Measurements from ENCODE around the gene ADCYAP1R1.
"Not testable (repeated sequence)": the region's sequence is repeated elsewhere in the genome, so short reads cannot be mapped to it uniquely, and the experiment has no call there.

The ADCYAP1R1 gene

GRCh38 chr7:31134246-31135188 is 82.4 kb downstream of the ADCYAP1R1 start:
- DNase-seq (ENCODE audit: low read depth) = peak; percentile 32

GRCh38 chr7:31137234-31137633 is 85.1 kb downstream of the ADCYAP1R1 start:
- DNase-seq (ENCODE audit: low read depth) = no peak

DNA sequence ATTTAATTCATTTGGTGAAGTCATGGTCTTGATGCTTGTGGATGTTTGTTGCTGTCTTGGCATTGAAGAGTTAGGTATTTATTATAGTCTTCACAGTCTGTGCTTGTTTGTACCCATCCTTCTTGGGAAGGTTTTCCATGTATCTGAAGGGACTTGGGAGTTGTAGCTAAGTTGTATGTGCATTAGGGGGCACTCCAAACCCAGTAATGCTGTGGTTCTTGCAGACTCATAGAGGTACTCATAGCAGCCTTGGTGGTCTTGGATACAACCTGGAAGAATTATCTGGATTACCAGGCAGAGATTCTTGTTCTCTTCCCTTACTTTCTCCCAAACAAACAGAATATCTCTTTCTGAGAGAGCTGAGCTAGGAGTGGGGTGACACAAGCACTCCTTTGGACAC is 93.2 kb downstream of the ADCYAP1R1 start:
- DNase-seq (ENCODE audit: low read depth) = no peak

GRCh38 chr7:31146030-31146429 is 93.9 kb downstream of the ADCYAP1R1 start:
- DNase-seq (ENCODE audit: low read depth) = no peak

DNA sequence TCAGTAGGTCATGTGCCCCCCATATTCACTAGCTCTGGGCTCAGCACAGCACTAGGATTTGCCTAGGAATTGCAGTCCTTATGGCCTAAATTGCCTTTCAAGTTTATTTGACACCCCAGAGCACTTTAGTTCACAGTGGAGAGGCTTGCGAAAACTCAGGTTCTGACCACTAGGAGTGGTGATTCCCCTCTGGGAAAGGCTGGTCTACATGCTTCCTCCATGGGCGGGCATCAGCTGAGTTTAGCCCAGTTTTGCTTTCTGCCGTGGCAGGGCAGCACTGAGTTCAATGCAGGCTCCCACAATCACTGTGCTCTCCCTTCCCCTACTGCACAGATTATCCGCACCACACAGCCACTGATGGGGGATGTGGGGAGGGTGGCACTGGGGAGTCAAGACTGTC is 94.4 kb downstream of the ADCYAP1R1 start:
- DNase-seq (ENCODE audit: low read depth) = no peak

DNA sequence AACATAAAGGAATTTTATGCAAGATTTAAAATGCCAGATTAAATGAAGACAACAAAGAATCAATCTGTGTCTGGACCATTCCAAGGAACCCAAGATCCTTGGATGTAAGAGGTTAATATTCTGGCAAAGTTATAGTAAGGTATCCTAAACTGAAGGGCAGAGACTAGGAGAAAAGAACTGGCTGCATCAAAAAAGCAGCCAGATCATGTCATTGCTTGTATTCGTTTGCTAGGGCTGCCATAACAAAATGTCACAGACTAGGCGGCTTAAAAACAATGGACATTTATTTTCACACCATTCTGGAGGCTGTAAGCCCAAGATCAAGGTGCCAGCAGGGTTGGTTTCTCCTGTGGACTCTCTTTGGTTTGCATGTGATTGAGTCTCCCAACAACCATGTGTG is 99.7 kb downstream of the ADCYAP1R1 start:
- DNase-seq (ENCODE audit: low read depth) = no peak

DNA sequence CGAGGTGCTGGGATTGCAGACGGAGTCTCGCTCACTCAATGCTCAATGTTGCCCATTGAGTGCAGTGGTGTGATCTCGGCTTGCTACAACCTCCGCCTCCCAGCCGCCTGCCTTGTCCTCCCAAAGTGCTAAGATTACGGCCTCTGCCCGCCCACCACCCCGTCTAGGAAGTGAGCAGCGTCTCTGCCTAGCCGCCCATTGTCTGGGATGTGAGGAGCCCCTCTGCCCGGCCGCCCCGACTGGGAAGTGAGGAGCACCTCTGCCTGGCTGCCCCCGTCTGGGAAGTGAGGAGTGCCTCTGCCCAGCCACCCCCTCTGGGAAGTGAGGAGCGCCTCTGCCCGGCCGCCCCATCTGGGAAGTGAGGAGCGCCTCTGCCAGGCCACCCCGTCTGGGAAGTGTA is 101.2 kb downstream of the ADCYAP1R1 start:
- DNase-seq (ENCODE audit: low read depth) = not testable (repeated sequence)

- DNase-seq (ENCODE audit: low read depth) = no peak
These were observed 108.8 kb downstream of the ADCYAP1R1 start for GRCh38 chr7:31160941-31161340.

Measured in HS-5 (cell line).